ENCODE measurements around the gene MYCN.
"Not testable (repeated sequence)": the region's sequence is repeated elsewhere in the genome, so short reads cannot be mapped to it uniquely, and the experiment has no call there.

The MYCN gene

DNA sequence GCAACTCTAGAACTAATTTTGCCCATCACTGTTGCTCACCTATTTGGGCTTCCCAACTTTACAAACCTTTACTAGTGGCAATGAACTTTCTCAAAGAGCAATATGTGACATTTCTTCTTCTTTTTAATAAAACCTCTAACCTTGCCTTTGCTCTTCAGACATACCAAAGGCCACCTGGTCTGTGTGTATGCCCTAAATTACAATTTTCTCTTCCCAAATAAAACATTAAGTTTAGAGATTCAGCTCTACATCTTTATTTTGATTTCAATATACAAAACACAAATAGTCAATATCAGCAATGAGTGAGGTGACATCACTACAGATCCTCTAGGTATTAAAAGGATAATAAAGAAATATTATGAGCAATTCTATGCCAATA is 35.1 kb upstream of the MYCN start:
- no peak overlapping the region for H3K27ac ChIP-seq
- TF ChIP-seq ZFX (IDR thresholded peaks at IDR 0.05; ENCODE audit: borderline replicate concordance), result no peak
- no peak for TF ChIP-seq CTCF (IDR thresholded peaks at IDR 0.05)

DNA sequence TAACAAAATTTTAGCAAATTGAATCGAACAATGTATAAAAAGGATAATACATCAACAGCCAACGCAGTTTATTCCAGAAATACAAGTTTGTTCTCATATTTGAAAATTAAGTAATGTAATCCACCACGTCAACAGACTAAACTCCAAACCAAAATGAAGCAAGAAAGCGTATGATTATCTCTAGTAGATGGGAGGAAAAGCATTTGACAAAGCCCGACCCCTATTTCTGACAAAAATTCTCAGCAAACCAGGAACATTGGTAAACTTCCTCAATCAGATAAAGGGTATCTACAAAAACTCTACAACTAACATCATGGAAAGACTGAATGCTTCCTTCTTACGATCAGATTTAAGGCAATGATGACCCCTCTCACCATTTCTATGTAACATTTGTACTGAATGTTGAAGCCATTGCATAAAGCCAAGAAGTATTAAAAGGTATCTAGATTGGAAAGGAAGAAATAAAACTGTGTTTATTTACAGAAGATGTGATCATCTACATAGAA is 34.3 kb upstream of the MYCN start:
- no peak overlapping the region for H3K27ac ChIP-seq
- no peak for TF ChIP-seq ZFX (IDR thresholded peaks at IDR 0.05; ENCODE audit: borderline replicate concordance)
- TF ChIP-seq CTCF (IDR thresholded peaks at IDR 0.05), result no peak

GRCh38 chr2:15906778-15907177 is 33.6 kb upstream of the MYCN start:
- H3K27ac ChIP-seq, result no peak overlapping the region

GRCh38 chr2:15907461-15908324 is 32.7 kb upstream of the MYCN start:
- TF ChIP-seq CTCF (IDR thresholded peaks at IDR 0.05), result no peak
- no peak for TF ChIP-seq ZFX (IDR thresholded peaks at IDR 0.05; ENCODE audit: borderline replicate concordance)
- no peak overlapping the region for H3K27ac ChIP-seq

More at GRCh38 chr2:15906778-15907177, 33.6 kb upstream of the MYCN start:
- TF ChIP-seq CTCF (IDR thresholded peaks at IDR 0.05) (no peak), ZFX (IDR thresholded peaks at IDR 0.05; ENCODE audit: borderline replicate concordance) (no peak)

DNA sequence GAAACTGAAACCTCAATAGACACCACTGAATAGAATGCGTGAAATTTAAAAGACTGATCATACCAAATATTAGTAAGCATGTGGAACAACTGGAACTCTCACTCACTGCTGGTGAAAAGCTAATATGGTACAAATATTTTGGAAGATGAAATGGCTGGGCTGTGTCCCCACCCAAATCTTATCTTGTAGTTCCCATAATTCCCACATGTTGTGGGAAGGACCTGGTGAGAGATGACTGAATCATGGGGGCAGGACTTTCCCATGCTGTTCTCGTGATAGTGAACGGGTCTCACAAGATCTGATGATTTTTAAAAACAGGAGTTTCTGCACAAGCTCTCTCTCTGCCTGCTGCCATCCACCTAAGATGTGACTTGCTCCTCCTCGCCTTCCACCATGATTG is 32.0 kb upstream of the MYCN start:
- no peak for TF ChIP-seq ZFX (IDR thresholded peaks at IDR 0.05; ENCODE audit: borderline replicate concordance)
- no peak overlapping the region for H3K27ac ChIP-seq

- TF ChIP-seq CTCF (IDR thresholded peaks at IDR 0.05) (no peak), ZFX (IDR thresholded peaks at IDR 0.05; ENCODE audit: borderline replicate concordance) (no peak)
- no peak overlapping the region for H3K27ac ChIP-seq
Observed at GRCh38 chr2:15909157-15909556, 31.2 kb upstream of the MYCN start.

DNA sequence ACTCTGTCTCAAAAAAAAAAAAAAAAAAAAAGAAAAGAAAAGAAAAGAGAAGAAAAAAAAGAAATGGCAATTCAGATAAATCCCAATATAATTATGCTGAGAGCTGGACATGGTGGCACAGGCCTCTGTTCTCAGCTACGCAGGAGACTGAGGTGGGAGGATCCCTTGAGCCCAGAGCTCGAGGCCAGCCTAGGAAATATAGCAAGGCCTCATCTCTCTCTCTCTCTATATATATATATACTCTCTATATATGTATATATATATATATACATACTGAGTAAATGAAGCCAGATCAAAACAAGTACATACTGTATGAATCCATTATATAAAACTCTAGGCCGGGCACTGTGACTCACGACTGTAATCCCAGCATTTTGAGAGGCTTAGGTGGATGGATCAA is 30.6 kb upstream of the MYCN start:
- no peak for TF ChIP-seq CTCF (IDR thresholded peaks at IDR 0.05)
- H3K27ac ChIP-seq, result no peak overlapping the region

- H3K27ac ChIP-seq, result not testable (repeated sequence)
Observed at GRCh38 chr2:15911270-15911669, 29.1 kb upstream of the MYCN start.
